HG03103 (cell line): ENCODE data around the gene DNAJB8.

Experiments used
- ATAC-seq: cut with Tn5 transposase; IDR thresholded peaks from one replicate; pipeline ENCODE4 v1.9.1; 2021; ENCODE audit warnings: low read depth; ENCODE audit not compliant: unreplicated experiment

DNAJB8 gene

DNA sequence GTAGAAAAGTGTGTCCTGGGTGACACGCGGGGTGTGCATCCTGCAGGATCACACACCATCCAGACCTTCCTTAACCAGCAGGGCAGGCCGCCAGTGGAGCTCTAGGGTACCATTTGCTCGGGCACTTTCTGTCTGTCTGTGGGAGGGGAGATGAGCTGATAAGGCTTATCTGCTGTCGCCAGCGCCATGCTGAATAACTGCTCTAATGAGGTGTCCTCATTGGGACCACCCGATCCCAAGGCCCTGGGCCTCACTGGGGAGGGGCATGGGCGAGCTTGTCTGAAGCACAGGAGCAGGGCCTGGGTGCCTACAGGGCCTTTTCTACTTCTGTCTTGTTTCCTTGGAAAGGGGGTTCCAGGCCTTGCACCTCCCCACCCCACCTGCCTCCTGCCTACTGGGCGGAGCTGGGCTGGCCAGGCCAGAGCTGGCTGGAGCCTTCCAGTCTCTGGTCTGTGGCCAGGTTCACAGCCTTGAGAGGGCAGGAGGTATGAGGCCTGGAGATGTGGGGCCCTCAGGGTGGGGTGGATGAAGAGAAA, 28.8 kb upstream of the DNAJB8 start:
- ATAC-seq, result no peak

DNA sequence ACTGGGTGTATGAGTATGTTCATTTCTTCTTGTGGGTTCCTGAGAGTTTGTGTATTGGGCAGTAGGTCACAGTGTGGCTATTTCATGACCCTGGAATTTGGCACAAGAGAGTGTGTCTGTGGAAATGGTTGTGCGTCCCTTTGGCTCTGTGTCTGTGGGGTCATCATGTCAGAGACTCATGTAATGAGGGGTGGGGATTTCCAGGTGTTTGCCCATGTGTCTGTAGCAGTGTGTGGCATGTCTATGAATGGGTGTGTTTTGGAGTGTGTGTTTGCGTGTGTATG, 27.6 kb upstream of the DNAJB8 start:
- no peak for ATAC-seq

DNA sequence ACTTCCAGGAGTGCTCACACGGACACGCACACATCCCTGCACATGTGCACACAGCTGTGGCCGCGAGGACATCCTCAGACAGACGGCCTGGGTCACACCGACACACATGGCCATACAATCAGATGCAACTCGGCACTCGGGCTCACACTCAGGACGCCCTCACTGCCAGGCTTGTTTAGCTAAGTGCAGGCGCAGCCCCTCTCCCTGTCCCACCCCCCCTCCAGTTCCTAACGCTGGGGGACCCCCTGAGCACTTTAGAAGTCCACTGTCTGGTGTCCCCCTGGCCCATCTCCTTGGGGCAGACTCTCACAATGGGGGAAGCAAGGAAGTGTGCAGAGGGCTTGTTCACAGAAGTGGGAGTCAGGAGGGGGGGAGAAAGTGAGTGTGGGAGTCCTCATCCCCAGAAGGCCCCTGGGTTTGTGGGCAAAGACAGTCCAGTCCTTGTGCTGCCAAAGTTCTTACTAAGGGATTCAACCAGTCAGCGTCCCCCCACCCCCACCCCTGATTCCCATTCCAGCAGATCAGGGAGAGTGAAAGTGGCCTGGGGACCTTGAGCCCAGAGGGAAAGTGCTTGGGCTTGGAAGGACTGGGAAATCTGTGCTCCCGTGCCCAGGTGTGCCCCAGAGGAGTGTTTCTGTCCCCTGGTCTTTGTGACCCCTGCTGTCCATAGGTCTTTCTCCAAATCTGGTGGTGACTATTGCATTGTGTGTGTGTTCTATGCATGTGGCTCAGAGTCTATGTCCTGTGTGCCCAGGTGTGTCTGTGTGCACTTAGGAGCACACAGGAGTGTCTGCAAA, 27.1 kb upstream of the DNAJB8 start:
- no peak for ATAC-seq

DNA sequence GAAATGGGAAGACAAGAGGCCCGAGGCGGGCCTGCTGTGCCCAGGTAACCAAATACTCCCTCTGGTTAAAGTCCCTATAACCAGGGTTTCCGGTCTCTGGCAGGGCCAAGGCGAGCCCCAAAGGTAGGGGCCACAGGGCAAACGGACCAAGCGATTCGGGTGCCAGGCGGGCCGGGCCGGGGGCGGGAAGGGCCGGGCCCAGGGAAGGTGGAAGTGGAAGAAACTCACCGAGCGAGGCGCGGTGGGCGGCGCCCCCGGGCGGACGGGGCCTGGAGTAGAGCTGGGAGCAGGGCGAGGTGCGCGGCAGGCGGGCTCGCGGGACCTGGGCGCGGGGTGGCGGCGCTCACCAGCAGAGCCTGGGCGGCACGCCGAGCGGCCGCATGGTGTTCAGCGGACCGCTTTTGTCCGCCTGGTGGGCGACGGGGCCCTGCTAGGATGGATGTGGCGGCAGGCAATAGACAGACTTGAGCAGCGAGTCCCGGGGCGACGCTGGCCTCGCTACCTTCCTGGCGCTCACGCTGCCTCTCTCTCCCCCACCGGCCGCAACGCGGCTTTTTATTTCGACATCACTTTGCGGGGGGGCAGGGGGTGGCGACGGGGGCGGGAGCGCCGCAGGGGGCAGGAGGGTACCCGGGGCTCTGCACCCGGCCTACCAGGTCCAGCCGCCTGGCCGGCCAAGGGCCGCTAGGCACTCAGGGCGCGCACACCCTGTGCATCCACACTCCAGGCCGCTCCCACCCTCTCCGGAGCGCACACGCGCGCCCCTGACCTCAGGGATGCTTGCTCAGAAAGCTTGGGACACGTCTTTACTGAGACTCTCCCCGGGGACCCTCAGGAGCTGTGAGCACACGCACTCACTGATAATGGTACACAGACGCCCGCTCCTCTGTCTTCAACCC, 26.2 kb upstream of the DNAJB8 start, which contains the start of gene GATA2:
Gene GATA2 (minus strand): TSS at position 531 of the 899 bp plus-strand sequence. CDS start 6,170 bp downstream, outside the sequence.
- ATAC-seq, result no peak

DNA sequence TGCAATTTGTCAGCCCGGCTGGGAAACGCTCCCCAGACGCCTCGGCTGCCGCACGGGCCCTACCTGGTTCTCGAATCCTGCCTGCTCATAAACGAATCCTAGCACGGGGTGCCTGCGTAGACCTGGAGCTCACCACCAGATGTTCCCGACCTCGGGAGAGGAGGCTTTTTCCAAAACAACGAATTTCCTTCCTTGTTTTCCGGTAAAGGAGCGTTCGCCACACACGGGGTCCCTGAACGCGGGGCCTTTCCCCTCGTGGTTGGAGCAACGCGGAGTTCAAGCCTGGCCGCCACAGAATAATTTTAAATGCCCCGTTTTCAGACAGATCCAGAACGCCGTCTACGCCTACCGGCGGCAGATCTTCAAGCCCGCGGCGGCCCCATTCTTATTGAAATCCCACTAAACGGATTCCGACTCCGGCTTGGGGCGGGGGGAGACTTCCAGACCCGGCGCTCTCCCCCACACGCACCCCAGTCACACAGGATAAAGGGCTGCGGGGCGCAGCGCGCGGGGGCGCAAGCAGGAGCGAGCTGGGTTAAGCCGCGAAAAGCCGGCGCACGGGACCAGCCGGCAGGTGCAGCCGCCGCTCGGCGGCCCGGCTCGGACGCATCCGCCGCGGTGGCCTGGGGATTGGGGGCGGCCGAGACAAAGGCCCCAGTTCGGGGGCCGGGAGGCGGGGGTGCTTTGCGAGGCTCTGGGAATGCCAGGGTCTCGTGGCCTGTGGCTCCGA, 25.4 kb upstream of the DNAJB8 start:
- no peak for ATAC-seq

DNA sequence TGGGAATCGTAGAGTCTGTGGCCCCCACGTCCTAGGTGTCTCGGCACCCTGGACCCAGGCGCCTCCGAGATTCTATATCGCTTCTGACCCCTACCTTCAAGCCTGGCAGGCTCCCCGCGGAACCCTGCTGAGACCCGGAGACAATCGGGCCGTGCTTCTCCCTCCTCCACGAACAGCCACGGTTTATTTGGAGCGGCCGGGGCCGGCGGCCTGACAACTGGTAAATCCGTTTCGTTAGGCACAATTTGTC, 24.9 kb upstream of the DNAJB8 start:
- ATAC-seq, result no peak

DNA sequence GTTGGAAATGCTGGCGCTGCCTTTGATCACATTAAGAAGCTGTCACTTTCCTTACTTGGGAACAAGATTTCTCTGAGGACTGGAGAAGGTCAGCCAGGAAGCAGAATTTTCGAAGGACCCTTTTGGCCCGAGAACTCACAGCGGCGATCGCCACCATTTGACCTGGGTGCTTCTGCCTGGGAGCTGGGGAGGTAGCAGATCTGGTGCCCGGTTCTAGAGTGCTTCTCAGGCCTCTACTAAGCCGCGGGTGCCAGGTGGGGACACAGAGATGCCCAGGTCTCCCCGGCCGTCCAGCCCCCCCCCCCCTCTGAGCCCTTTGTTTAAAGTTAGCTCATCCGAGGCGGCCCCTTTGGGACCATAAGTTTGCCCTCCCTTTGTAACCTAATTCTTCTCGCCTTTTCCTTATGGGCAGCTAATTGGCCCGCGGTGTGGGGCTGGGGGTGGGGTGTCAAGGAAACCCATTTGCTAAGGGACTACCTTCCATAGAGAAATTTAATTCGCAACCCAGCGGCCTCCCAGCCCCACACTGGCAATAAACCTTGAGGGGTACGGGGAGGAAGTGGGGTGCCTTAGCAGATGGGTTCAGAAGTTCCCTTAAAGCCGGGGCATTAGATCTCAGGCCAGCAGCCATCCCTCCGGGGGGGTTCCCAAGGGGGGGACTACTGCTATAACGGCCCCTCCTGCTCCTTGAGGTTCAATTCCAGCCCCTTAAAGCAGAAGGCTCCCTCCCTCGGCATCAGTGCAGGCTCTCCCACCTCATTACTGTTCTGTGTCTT, 24.4 kb upstream of the DNAJB8 start:
- ATAC-seq, result no peak

DNA sequence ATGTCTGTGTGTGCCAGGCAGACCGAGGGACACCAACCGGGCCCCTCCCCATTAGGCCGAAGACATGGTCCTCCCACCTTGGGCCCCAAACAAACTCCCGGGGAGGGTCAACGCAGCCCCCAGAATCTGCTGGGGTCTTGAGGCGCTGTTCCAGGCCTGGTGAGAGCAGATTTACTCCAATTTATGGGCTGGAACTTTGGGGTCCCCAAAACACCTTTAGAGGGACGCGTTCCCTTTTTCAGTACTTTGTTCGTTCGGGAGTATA, 23.9 kb upstream of the DNAJB8 start:
- ATAC-seq, result no peak

DNA sequence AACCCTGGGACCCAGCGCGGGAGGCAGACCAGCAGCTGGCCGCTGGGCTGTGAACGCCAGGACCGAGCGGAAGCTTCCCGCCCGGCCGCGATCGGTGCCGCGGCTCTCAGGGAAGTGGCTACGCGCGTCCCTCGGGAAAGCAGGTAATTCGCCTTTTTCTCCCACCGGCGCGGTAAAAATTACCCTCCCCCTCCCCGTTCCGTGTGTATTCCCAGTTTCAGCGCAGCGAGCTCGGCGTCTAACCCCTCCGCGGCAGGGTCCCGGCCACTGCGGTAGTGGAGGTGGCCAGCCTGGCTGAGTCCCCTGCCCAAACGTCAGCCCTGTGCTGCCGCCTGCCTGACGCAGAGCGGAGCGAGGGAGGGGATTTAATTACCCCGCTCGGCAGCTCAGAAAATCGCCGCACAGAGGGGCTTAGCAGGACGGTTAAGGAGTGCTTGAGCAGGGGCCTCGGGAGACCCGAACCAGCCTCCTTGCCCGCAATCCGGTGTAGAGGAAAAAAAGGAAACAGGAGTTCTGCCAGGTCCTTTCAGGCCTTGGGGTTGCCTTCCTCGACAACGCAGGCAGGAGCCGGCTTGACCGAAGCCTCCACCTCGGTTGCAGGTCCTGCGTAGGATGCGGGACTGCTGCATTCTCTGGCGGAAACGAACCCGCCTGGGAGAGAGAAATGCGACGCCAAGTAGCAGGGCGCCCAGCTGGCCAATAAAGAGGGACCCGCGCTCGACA, 23.4 kb upstream of the DNAJB8 start:
- ATAC-seq, result no peak

DNA sequence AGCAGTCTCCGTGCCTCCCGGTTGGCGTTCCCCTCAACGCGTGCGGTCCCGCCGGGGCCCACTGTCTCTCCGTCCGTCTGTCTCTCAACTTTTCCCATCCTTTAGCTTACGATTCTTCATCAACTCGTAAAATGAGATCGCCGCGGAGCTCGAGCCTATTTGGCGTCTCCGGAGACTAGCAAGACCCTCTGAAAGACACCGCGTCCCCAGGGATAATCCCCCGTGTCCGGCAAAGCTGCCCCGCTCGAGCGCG, 22.9 kb upstream of the DNAJB8 start:
- no peak for ATAC-seq

DNA sequence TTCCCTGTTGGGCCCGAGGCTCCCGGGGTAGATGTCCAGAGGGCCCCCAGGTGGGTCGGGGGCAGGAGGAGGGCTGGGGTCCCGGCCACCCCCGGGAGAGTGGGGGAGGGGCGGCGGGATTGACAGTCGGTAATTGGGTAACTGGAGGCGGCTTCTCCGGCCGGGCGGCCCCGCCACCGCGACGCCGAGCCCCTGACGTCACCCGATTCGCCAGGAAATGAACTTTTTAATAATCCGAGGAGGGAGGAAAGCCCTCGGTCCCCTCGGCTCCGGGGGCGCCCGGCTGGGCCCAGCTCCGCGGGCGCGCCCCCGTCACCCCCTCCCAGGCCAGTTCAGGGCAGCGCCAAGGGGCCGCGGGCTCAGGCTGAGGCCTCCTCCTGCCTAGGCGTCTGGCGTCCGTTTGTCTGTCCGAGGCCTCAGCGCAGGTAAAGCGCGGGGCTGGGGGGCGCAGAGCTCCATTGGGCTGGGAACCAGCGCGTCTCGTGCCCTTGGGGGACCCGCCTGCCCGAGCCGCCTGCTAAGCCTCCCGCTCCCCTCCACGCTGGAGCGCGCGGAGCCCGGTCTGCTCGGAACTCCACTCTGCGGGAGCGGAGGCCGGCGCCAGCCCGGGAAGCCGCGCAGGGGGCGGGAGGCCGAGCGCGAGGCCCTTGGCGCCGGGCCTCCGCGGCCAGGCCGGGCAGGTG, 22.4 kb upstream of the DNAJB8 start:
- ATAC-seq, result no peak

DNA sequence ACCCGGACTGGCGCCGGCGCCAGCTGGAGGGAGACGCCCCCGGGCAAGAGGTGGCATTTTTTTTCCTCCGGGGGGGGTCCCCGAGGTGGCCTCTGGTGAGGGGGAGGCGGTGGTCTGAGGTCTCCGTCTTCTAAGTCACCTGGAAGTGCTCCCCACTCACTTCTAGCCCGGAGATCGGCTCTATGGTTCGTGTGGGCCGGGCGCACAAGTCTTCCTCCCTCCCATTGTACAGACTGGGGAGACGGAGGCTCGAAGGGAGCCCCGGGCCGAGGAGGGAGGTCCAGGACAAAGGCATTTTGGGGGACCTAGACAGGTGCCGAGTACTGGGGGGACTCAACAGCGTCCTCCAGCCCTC, 21.9 kb upstream of the DNAJB8 start:
- ATAC-seq, result no peak

DNA sequence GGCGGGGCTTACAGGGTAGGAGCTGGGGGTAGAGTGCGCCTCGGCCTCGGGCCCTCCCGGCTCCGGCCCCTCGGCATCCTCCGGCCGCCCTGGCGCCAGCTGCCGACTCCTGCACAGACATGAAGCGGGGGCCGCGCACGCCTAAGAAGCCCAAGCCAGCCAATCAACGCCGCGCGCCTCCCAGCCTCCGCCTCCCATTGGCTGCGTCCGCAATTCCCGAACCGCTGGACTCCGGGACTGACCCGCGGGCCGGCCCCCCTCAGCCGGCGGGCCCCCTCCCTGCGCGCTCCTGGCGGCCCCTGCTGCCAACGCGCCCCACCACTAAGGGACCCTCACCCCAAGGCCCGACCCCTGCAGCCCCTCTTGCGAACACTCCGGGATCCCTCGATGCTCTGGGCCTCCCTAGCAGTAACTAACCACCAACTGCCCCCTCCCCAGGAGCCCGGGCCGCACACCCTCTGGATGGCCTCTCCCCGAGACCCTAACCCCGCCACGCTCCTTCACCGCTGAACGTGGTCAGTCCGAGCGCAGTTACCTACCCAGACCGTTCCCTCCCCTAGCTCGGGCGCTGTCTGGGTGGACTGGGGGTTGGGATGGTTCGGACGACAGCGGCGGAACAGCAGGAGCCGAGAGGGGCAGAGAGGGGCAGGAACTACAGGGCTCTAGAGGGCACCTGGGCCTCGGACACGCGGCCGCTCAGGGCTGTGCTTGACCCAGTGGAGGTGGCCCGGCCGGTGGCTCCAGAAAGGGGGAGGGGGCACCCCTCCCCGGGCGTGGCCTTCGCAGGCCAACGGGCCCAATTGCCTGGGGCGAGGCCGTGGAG, 21.3 kb upstream of the DNAJB8 start:
- no peak for ATAC-seq

DNA sequence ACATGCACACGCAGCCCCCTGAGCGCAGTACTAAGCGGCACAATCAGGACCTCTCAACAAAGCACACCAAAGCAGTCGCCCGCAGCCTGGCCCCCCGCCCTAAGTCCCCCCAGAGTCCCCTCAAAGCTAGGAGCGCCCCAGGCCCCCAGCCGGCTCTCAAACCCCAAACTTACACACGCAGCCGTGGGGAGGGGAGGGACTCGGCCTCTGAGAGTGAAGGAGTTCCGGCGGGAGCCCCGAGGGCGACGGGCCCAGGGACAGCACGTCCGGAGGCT, 20.8 kb upstream of the DNAJB8 start:
- ATAC-seq, result no peak

DNA sequence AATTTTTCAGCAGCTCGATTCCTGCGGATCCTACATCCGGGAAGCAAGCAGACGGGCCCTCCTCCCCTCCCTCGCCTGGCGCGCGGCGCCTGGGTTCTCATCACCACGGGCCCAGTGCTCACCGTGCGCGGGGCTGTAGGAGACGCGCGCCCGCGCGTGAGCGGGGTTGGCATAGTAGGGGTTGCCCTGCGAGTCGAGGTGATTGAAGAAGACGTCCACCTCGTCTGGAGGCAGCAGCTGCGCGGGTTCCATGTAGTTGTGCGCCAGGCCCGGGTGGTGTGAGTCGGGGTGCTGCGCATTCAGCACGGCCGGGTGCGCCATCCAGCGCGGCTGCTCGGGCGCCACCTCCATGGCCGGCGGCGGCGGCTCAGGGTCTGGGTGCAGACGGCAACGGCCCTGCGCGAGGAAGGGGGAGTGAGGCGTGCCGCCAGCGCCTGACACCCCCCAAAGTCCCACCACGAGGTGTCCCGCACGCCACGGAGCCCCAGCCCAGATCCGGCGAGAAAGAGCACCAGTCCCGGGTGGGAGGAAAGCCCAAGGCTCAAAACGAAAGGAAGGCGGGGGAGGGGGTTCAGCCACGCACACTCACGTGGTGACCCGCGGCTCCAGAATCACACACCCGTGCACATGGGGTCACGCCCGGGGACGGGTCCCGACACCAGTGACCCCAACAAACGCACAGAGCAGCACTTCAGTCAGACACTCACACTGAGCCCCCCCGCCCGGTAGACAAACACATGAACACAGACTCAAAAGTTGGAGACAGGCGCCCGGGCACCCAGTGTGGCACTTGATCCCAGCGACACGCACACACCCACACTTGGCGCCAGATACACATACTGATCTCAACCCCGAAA, 20.2 kb upstream of the DNAJB8 start:
- ATAC-seq, result no peak

DNA sequence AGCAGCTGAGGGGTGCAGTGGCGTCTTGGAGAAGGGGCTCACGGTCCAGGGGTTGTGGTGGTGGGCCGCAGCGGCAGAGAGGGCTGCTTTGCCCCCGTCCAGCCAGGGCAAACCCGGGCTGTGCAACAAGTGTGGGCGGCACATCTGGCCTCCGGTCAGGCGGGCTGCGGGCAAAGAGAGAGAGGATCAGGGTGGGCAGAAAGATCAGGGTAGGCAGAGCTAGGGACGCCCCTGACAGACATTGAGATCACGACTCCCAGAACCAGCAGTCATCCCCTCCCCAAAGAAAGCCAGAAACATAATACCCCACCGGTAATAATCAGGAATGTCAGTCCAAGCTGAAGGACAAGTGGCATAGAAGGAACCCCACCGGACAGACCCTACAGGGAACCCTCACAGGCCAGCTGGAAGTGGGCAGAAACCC, 19.5 kb upstream of the DNAJB8 start:
- ATAC-seq, result no peak

DNA sequence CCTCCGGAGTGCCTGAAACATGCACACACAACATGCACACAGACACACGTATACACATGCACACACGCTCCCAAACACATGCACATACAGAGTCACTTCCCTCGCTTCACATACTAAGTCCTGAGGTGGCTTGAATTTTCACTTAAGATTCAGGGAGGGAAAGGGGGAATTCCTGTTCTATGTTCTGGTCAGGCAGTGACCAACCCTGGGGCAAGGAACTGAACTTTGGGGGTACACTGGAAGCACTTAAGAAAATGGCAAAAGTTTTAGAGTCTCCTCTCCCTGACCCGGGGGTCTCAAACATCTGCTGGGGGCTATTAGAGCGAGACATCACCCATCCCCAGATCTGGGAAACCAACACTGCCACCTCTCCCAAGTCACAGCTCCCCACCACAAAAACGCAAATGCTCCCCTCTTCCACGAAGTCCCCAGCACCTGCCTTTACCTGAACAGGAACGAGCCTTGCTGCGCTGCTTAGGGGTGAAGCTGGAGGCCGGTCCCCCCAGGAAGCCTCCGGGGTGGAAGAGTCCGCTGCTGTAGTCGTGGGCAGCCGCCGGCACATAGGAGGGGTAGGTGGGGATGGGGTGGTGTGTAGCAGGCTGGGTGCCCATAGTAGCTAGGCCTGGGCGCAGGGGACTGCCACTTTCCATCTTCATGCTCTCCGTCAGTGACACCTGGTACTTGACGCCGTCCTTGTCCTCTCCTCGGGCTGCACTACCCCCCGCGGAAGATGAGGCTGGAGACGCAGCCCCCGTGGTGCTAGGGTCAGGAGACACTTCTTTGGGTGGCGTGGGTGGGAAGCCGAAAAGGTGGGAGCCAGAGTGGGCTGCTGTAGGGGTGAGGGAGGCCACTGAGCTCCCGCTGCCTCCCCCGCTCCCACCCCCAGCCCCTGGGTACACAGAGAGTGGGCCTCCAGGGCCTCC, 18.9 kb upstream of the DNAJB8 start:
- no peak for ATAC-seq
